CD14-positive monocyte (primary cell): ENCODE results near the gene MYOM3. TPM values are rescaled to one million over a fixed set of nuclear protein-coding genes. Genes with fewer than 3 reads are reported as not detected.

Experiments used
- DNase-seq, 3 donors: peaks; one replicate each; pipeline ENCODE4 v3.0.0-alpha.2; 2011 to 2022
- H2AFZ ChIP-seq: 2 replicates; pipeline ENCODE4 v1.6.0; 2012; ENCODE audit warnings: mild to moderate bottlenecking, low read depth, low read length, inconsistent platforms; ENCODE audit not compliant: insufficient read depth, poor library complexity, severe bottlenecking
- H3K27ac ChIP-seq, 2 donors: 1 replicate in 1 of 2; 2 replicates in 1 of 2; pipeline ENCODE4 v1.5.1; 2012 to 2013; ENCODE audit warnings: low read length in 2 of 2, control low read depth in 1 of 2, inconsistent platforms in 1 of 2, low read depth in 1 of 2, mild to moderate bottlenecking in 1 of 2
- H3K27me3 ChIP-seq, 2 donors: one replicate each; pipeline versions ENCODE4 v1.6.0 to v1.6.1; 2011 to 2013; ENCODE audit warnings: low read length in 2 of 2; ENCODE audit not compliant: control insufficient read depth in 2 of 2, insufficient read depth in 2 of 2
- H3K36me3 ChIP-seq, 2 donors: replicated peaks in 1 of 2; 1 replicate in 1 of 2; 2 replicates in 1 of 2; pipeline versions ENCODE4 v1.5.1 to v1.6.1; 2012 to 2013; ENCODE audit warnings: low read length in 2 of 2, control low read depth in 1 of 2, inconsistent platforms in 1 of 2, mild to moderate bottlenecking in 1 of 2; ENCODE audit not compliant: insufficient read depth in 2 of 2, control insufficient read depth in 1 of 2
- H3K4me1 ChIP-seq, 2 donors: 1 replicate in 1 of 2; 2 replicates in 1 of 2; pipeline versions ENCODE4 v1.5.1 to v1.6.1; 2012 to 2013; ENCODE audit warnings: low read length in 2 of 2, control low read depth in 1 of 2, inconsistent platforms in 1 of 2, mild to moderate bottlenecking in 1 of 2, moderate library complexity in 1 of 2; ENCODE audit not compliant: insufficient read depth in 2 of 2, control insufficient read depth in 1 of 2
- H3K4me2 ChIP-seq: replicated peaks from 2 replicates; pipeline ENCODE3; 2012; ENCODE audit warnings: low read length, moderate library complexity, mild to moderate bottlenecking; ENCODE audit not compliant: poor library complexity, severe bottlenecking; ENCODE audit errors: extremely low read depth
- H3K4me3 ChIP-seq, 3 experiments: fragments of 200-600 bp in 1 of 3; sonication (generic) in 1 of 3; replicated peaks in 1 of 3; 1 replicate in 2 of 3; 2 replicates in 1 of 3; pipeline ENCODE4 v1.5.1; 2011 to 2013; ENCODE audit warnings: low read length in 3 of 3, mild to moderate bottlenecking in 3 of 3, control low read depth in 2 of 3, low read depth in 2 of 3, inconsistent platforms in 1 of 3, moderate library complexity in 1 of 3
- H3K79me2 ChIP-seq: 2 replicates; pipeline ENCODE4 v1.6.0; 2012; ENCODE audit warnings: mild to moderate bottlenecking, control low read depth, inconsistent platforms, low read length, moderate library complexity; ENCODE audit not compliant: insufficient read depth
- H3K9ac ChIP-seq: 2 replicates; pipeline ENCODE4 v1.6.0; 2017; ENCODE audit warnings: low read length, mild to moderate bottlenecking; ENCODE audit not compliant: insufficient read depth, poor library complexity, severe bottlenecking
- H3K9me3 ChIP-seq, 2 donors: replicated peaks in 1 of 2; 1 replicate in 1 of 2; 2 replicates in 1 of 2; pipeline versions ENCODE4 v1.5.1 to v1.6.1; 2012 to 2013; ENCODE audit warnings: low read length in 2 of 2, control low read depth in 1 of 2; ENCODE audit not compliant: control insufficient read depth in 1 of 2, insufficient read depth in 1 of 2
- H4K20me1 ChIP-seq: 2 replicates; pipeline ENCODE4 v1.6.0; 2012; ENCODE audit warnings: mild to moderate bottlenecking, low read length, control low read depth, moderate library complexity; ENCODE audit not compliant: insufficient read depth
- H3K27ac Mint-ChIP-seq, 7 donors: one replicate each; pipeline ENCODE4 v1.8.0; 2020; ENCODE audit warnings: mild to moderate bottlenecking in 7 of 7, mixed read lengths in 7 of 7, moderate library complexity in 6 of 7, inconsistent platforms in 2 of 7
- H3K27me3 Mint-ChIP-seq, 3 donors: one replicate each; pipeline ENCODE4 v1.8.0; 2021 to 2022; ENCODE audit warnings: low read depth in 3 of 3, mild to moderate bottlenecking in 3 of 3, mixed read lengths in 3 of 3, moderate library complexity in 3 of 3, inconsistent platforms in 1 of 3
- H3K36me3 Mint-ChIP-seq, 2 donors: one replicate each; pipeline ENCODE4 v1.8.0; 2020; ENCODE audit warnings: mixed read lengths in 2 of 2, inconsistent platforms in 1 of 2, mild to moderate bottlenecking in 1 of 2
- H3K4me1 Mint-ChIP-seq: one replicate; pipeline ENCODE4 v1.8.0; 2020; ENCODE audit warnings: mild to moderate bottlenecking, mixed read lengths
- H3K4me3 Mint-ChIP-seq, 2 donors: one replicate each; pipeline ENCODE4 v1.8.0; 2020; ENCODE audit warnings: mild to moderate bottlenecking in 2 of 2, mixed read lengths in 2 of 2, moderate library complexity in 1 of 2
- H3K9me3 Mint-ChIP-seq, 7 donors: one replicate each; pipeline ENCODE4 v1.8.0; 2020 to 2022; ENCODE audit warnings: mixed read lengths in 7 of 7, mild to moderate bottlenecking in 6 of 7, moderate library complexity in 6 of 7, inconsistent platforms in 2 of 7
- CTCF ChIP-seq: fragments of 200-600 bp; IDR thresholded peaks from one replicate; pipeline ENCODE4 v1.8.0; 2022; ENCODE audit warnings: antibody characterized with exemption, mild to moderate bottlenecking
- WGBS: methylation state at CpG from one replicate; pipeline ENCODE4 v1.1.5; 2013; ENCODE audit warnings: missing lambda C conversion rate; ENCODE audit not compliant: insufficient coverage; 5-methylcytosine and 5-hydroxymethylcytosine counted together
- intact Hi-C, 2 donors: fragments of 100-400 bp; cut with micrococcal nuclease; formaldehyde crosslinking; loops; one replicate each; pipeline versions ENCODE4 v1.15.0 to v1.15.1; 2023
- polyA plus RNA-seq, 3 donors: library from polyadenylated mRNA; depleted of rRNA in 1 of 3; unstranded in 2 of 3; stranded (reverse) in 1 of 3; fragments of 300-500 nt in 2 of 3; fragments of >200 nt in 1 of 3; fragmentation: Illumina TruSeq in 2 of 3; gene quantifications; 1 replicate in 2 of 3; 2 replicates in 1 of 3; pipeline ENCODE4 v1.2.3, GENCODE V29; 2012 to 2021

Gene MYOM3
- polyA plus RNA-seq, 3 donors, result not detected

DNA sequence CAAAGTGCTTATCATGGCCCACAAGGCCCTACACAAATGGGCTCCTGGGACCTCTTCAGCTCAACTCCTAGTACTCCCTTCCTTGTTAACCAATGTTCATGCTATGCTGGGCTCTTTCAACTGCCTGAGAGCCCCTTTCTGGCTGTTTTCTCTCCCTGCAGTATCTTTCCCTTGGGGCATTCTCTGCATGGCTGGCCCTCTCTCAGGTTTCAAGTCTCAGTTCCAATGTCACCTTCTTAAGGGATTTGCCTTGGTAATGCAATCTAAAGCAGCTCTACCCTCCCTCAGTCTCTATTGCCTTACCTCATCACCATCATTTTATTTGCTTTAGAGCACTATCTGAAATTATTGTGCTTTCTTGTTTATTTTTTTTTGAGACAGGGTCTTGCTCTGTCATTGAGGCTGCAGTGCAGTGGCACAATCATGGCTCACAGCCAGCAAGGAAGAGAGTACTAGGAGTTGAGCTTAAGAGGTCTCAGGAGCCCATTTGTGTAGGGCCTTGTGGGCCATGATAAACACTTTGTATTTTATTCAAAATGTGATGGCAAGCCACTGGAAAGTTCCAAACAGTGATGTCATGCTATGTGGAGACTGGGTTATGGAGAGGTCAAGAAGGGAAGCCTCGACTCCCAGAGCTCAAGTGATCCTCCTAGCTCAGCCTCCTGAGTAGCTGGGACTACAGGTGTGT lies 68.4 kb downstream of the MYOM3 start:
- H3K9me3 ChIP-seq, result no peaks in the 10 kb centered on the region
- H3K27me3 Mint-ChIP-seq, result peaks cover 1 to 5% (median 2%) of the 10 kb centered on the region in 3 donors
- H3K36me3 ChIP-seq, result no peaks in the 10 kb centered on the region
- DNase-seq, result no peak
- H3K4me3 ChIP-seq, result no peak overlapping the region
- no peaks in the 10 kb centered on the region for H3K79me2 ChIP-seq
- H3K4me1 ChIP-seq, result no peaks in the 10 kb centered on the region
- no peak overlapping the region for H2AFZ ChIP-seq
- WGBS, result 100% methylated on average over 1 of the region's 1 CpG
- intact Hi-C loops, result no loop called here
- no peak overlapping the region for H3K27ac Mint-ChIP-seq
- no peak overlapping the region for H3K27ac ChIP-seq
- H4K20me1 ChIP-seq, result no peaks in the 10 kb centered on the region
- no peaks in the 10 kb centered on the region for H3K36me3 Mint-ChIP-seq
- no peak overlapping the region for H3K4me3 Mint-ChIP-seq
- H3K4me2 ChIP-seq, result no peak overlapping the region
- peaks cover 0 to 3% (median 0%) of the 10 kb centered on the region in 7 donors for H3K9me3 Mint-ChIP-seq
- peaks cover 4% of the 10 kb centered on the region for H3K4me1 Mint-ChIP-seq
- no peaks in the 10 kb centered on the region for H3K27me3 ChIP-seq
- no peak for TF ChIP-seq CTCF
- no peak overlapping the region for H3K9ac ChIP-seq

GRCh38 chr1:24042315-24042714 lies 69.6 kb downstream of the MYOM3 start:
- Histone ChIP-seq H3K79me2 (no peaks in the 10 kb centered on the region), H3K27me3 (no peaks in the 10 kb centered on the region), H3K4me2 (no peak overlapping the region), H3K9ac (no peak overlapping the region), H3K9me3 (no peaks in the 10 kb centered on the region), H3K4me3 (no peak overlapping the region), H4K20me1 (no peaks in the 10 kb centered on the region), H2AFZ (no peak overlapping the region), H3K36me3 (no peaks in the 10 kb centered on the region), H3K4me1 (no peaks in the 10 kb centered on the region), H3K27ac (no peak overlapping the region)
- Mint-ChIP-seq H3K36me3 (no peaks in the 10 kb centered on the region), H3K4me1 (peaks cover 3% of the 10 kb centered on the region), H3K4me3 (no peak overlapping the region), H3K27me3 (peaks cover 1 to 5% (median 2%) of the 10 kb centered on the region in 3 donors), H3K27ac (no peak overlapping the region), H3K9me3 (peaks cover 0 to 3% (median 0%) of the 10 kb centered on the region in 7 donors)
- no peak for TF ChIP-seq CTCF
- intact Hi-C loops, result no loop called here
- no peak for DNase-seq
- WGBS, result no CpG with 5 or more reads among the region's 4 CpGs
